ENCODE results near the gene TMEM115.

- TF ChIP-seq, protein P1, sequence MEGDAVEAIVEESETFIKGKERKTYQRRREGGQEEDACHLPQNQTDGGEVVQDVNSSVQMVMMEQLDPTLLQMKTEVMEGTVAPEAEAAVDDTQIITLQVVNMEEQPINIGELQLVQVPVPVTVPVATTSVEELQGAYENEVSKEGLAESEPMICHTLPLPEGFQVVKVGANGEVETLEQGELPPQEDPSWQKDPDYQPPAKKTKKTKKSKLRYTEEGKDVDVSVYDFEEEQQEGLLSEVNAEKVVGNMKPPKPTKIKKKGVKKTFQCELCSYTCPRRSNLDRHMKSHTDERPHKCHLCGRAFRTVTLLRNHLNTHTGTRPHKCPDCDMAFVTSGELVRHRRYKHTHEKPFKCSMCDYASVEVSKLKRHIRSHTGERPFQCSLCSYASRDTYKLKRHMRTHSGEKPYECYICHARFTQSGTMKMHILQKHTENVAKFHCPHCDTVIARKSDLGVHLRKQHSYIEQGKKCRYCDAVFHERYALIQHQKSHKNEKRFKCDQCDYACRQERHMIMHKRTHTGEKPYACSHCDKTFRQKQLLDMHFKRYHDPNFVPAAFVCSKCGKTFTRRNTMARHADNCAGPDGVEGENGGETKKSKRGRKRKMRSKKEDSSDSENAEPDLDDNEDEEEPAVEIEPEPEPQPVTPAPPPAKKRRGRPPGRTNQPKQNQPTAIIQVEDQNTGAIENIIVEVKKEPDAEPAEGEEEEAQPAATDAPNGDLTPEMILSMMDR (IDR thresholded peaks at IDR 0.05; ENCODE audit: insufficient read depth, low read length) = no peak
- no peak for TF ChIP-seq POLR2AphosphoS5 (IDR thresholded peaks at IDR 0.05; ENCODE audit: low read depth)
- TF ChIP-seq SPI1 (IDR thresholded peaks at IDR 0.05; ENCODE audit: borderline replicate concordance, low read depth) = no peak
- no peak for TF ChIP-seq GABPA (IDR thresholded peaks at IDR 0.05; ENCODE audit: low read depth)
- no peak for TF ChIP-seq REST (IDR thresholded peaks at IDR 0.05; ENCODE audit: insufficient replicate concordance, low read depth)
Observed at GRCh38 chr3:50382722-50383121, 23.4 kb upstream of the TMEM115 start.

All from HL-60 (cell line).